Measurements from ENCODE around the gene SLC8A3.

GRCh38 chr14:70047598-70048312 lies 141.0 kb downstream of the SLC8A3 start:
- TF ChIP-seq CTCF (IDR thresholded peaks at IDR 0.05) (no peak), POLR2A (IDR thresholded peaks at IDR 0.05) (no peak)
